22Rv1 (cell line): ENCODE data around the gene ZNF680.

Source experiments
- H3K27ac ChIP-seq: fragments of 450-650 bp; 2 replicates; pipeline ENCODE4 v1.5.1; 2017
- CTCF ChIP-seq: fragments of 450-650 bp; IDR thresholded peaks from 2 replicates; pipeline ENCODE4 v1.5.1; 2017; ENCODE audit warnings: mild to moderate bottlenecking
- ZFX ChIP-seq: fragments of 450-650 bp; IDR thresholded peaks from 2 replicates; pipeline ENCODE4 v1.6.1; 2017; ENCODE audit warnings: antibody characterized with exemption, borderline replicate concordance

ZNF680 gene

GRCh38 chr7:64515781-64516180, 47.1 kb downstream of the ZNF680 start:
- 0 out of 2 replicates have a peak overlapping the region, but pooled peaks have one; percentile 9 for H3K27ac ChIP-seq
- TF ChIP-seq ZFX (no peak), CTCF (no peak)

GRCh38 chr7:64515330-64515729, 47.5 kb downstream of the ZNF680 start:
- TF ChIP-seq ZFX, result no peak
- TF ChIP-seq CTCF, result no peak
- H3K27ac ChIP-seq, result 0 out of 2 replicates have a peak overlapping the region, but pooled peaks have one; percentile 9

GRCh38 chr7:64509583-64509982, 53.3 kb downstream of the ZNF680 start:
- TF ChIP-seq CTCF, result no peak
- no peak overlapping the region for H3K27ac ChIP-seq

GRCh38 chr7:64504581-64505120, 58.2 kb downstream of the ZNF680 start:
- TF ChIP-seq ZFX (no peak), CTCF (no peak)
- no peak overlapping the region for H3K27ac ChIP-seq

- H3K27ac ChIP-seq, result peak overlapping the region; percentile 56
- no peak for TF ChIP-seq ZFX
- no peak for TF ChIP-seq CTCF
Measured at GRCh38 chr7:64498270-64498669, 64.6 kb downstream of the ZNF680 start.

GRCh38 chr7:64494912-64495461, 67.9 kb downstream of the ZNF680 start:
- H3K27ac ChIP-seq, result no peak overlapping the region
- no peak for TF ChIP-seq CTCF

GRCh38 chr7:64485623-64486022, 77.2 kb downstream of the ZNF680 start:
- H3K27ac ChIP-seq, result no peak overlapping the region
- TF ChIP-seq CTCF (no peak), ZFX (no peak)
